GM12878 (cell line): ENCODE data around the gene MACROD2.

Source experiments
- CBX5 ChIP-seq: sonication (generic); IDR thresholded peaks from 2 replicates; pipeline ENCODE4 v1.6.1; 2016; ENCODE audit warnings: low read depth, moderate library complexity, mild to moderate bottlenecking, inconsistent platforms
- NBN ChIP-seq: fragments of 450-650 bp; IDR thresholded peaks from 2 replicates; pipeline ENCODE4 v1.6.1; 2016
- POLR2A ChIP-seq: IDR thresholded peaks from 2 replicates; pipeline ENCODE4 v1.6.1; 2011; ENCODE audit warnings: low read depth, mild to moderate bottlenecking, low read length
- SRF ChIP-seq, 2 experiments: IDR thresholded peaks; 2 replicates each; pipeline ENCODE4 v1.6.1; 2011; ENCODE audit warnings: low read depth in 2 of 2, low read length in 2 of 2, mild to moderate bottlenecking in 1 of 2, moderate library complexity in 1 of 2
- TAF1 ChIP-seq: IDR thresholded peaks from 2 replicates; pipeline ENCODE4 v1.6.1; 2011; ENCODE audit warnings: mild to moderate bottlenecking, low read depth, low read length, borderline replicate concordance
- TF ChIP-seq, protein P1 (sequence below), 3 experiments: IDR thresholded peaks in 2 of 3; conservative IDR thresholded peaks in 1 of 3; 2 replicates each; pipeline ENCODE4 v1.5.1; 2011; ENCODE audit warnings: low read depth in 3 of 3, low read length in 3 of 3, mild to moderate bottlenecking in 3 of 3, control low read depth in 2 of 3, moderate library complexity in 2 of 3, inconsistent platforms in 1 of 3, mixed read lengths in 1 of 3; ENCODE audit not compliant: control insufficient read depth in 2 of 3, insufficient read depth in 1 of 3; ENCODE audit errors: extremely low read depth in 1 of 3
- TF ChIP-seq, protein P2 (sequence below): IDR thresholded peaks from 2 replicates; pipeline ENCODE4 v1.6.1; 2012; ENCODE audit warnings: low read depth, low read length, improper control_type of control experiment

DNA sequence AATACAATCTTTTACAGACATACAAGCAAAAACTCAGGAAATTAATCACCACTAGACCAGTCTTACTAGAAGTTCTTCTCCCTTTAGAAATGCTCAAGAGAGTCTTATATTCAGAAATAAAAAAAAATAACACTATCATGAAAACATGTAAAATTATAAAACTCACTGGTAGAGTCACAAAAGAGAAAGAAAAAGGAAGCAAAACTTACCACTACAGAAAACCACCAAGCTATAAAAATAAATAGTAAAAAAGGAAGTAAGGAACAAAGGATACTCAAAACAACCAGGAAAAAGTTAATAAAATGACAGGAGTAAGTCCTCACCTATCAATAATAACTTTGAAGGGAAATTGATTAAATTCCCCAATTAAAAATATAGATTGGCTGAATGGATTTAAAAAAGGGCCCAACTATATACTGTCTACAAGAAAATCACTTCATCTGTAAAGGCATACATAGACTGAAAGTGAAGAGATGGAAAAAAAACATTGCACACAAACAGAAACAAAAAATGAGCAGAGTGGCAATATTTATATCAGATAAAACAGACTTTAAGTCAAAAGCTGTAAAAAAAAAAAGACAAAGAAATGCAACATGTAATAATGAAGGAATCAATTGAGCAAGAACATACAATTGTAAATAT, 2088.4 kb downstream of the MACROD2 start:
- TF ChIP-seq CBX5: no peak
- TF ChIP-seq POLR2A: no peak
- TF ChIP-seq, protein P1, sequence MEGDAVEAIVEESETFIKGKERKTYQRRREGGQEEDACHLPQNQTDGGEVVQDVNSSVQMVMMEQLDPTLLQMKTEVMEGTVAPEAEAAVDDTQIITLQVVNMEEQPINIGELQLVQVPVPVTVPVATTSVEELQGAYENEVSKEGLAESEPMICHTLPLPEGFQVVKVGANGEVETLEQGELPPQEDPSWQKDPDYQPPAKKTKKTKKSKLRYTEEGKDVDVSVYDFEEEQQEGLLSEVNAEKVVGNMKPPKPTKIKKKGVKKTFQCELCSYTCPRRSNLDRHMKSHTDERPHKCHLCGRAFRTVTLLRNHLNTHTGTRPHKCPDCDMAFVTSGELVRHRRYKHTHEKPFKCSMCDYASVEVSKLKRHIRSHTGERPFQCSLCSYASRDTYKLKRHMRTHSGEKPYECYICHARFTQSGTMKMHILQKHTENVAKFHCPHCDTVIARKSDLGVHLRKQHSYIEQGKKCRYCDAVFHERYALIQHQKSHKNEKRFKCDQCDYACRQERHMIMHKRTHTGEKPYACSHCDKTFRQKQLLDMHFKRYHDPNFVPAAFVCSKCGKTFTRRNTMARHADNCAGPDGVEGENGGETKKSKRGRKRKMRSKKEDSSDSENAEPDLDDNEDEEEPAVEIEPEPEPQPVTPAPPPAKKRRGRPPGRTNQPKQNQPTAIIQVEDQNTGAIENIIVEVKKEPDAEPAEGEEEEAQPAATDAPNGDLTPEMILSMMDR (IDR thresholded peaks at IDR 0.05 in 2 of 3, conservative IDR thresholded peaks at IDR 0.05 in 1 of 3; ENCODE audit: control insufficient read depth in 2 of 3, extremely low read depth in 1 of 3, insufficient read depth in 1 of 3, low read depth in 3 of 3, low read length in 3 of 3): no peak
- TF ChIP-seq TAF1: no peak
- no peak for TF ChIP-seq NBN
- TF ChIP-seq SRF (IDR thresholded peaks at IDR 0.05; ENCODE audit: low read depth in 2 of 2, low read length in 2 of 2): no peak
- TF ChIP-seq, protein P2, sequence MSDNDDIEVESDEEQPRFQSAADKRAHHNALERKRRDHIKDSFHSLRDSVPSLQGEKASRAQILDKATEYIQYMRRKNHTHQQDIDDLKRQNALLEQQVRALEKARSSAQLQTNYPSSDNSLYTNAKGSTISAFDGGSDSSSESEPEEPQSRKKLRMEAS: no peak
